K562 (cell line): ENCODE data around the gene PNP. TPM values are rescaled to one million over a fixed set of nuclear protein-coding genes. Genes with fewer than 3 reads are reported as not detected.

Source experiments
- ARID4B ChIP-seq: sonication (generic); formaldehyde crosslinking; IDR thresholded peaks from 2 replicates; pipeline ENCODE4 v1.8.0; 2022; ENCODE audit warnings: mild to moderate bottlenecking, missing genetic modification reagents
- CBX1 ChIP-seq: sonication (generic); IDR thresholded peaks from 2 replicates; pipeline ENCODE4 v1.6.1; 2016; ENCODE audit warnings: antibody characterized with exemption, low read depth, mild to moderate bottlenecking
- CSDE1 ChIP-seq, 2 experiments: fragments of 450-650 bp; IDR thresholded peaks; 2 replicates each; pipeline ENCODE4 v1.6.1; 2016; ENCODE audit warnings: mild to moderate bottlenecking in 1 of 2
- HINFP ChIP-seq: fragments of 450-650 bp; conservative IDR thresholded peaks from 2 replicates; pipeline ENCODE4 v1.6.1; 2016; ENCODE audit warnings: missing genetic modification characterization, low read depth, mild to moderate bottlenecking, control low read depth, missing compliant biosample characterization
- KAT7 ChIP-seq: sonication (generic); formaldehyde crosslinking; IDR thresholded peaks from 2 replicates; pipeline ENCODE4 v1.8.0; 2022; ENCODE audit warnings: missing genetic modification reagents, mild to moderate bottlenecking, borderline replicate concordance
- KHSRP ChIP-seq: fragments of 450-650 bp; IDR thresholded peaks from 2 replicates; pipeline ENCODE4 v1.6.1; 2017
- KLF13 ChIP-seq: fragments of 450-650 bp; IDR thresholded peaks from 2 replicates; pipeline ENCODE4 v1.6.1; 2016; ENCODE audit warnings: missing genetic modification characterization, low read depth, mild to moderate bottlenecking, missing compliant biosample characterization, moderate library complexity, borderline replicate concordance
- L3MBTL2 ChIP-seq: fragments of 450-650 bp; IDR thresholded peaks from 2 replicates; pipeline ENCODE4 v1.6.1; 2016; ENCODE audit warnings: mild to moderate bottlenecking, moderate library complexity
- MYNN ChIP-seq, 2 experiments: sonication (generic); formaldehyde crosslinking in 1 of 2; IDR thresholded peaks; 2 replicates each; pipeline versions ENCODE4 v1.5.0 to v1.6.1; 2016 to 2020; ENCODE audit warnings: antibody characterized with exemption in 1 of 2, missing genetic modification reagents in 1 of 2
- NFXL1 ChIP-seq: fragments of 450-650 bp; formaldehyde crosslinking; IDR thresholded peaks from 2 replicates; pipeline ENCODE4 v1.4.0; 2021; ENCODE audit warnings: mild to moderate bottlenecking
- POLR2B ChIP-seq: fragments of 450-650 bp; IDR thresholded peaks from 2 replicates; pipeline ENCODE4 v1.6.1; 2018; ENCODE audit warnings: low read depth; ENCODE audit not compliant: partially characterized antibody
- POLR2G ChIP-seq: fragments of 200-400 bp; formaldehyde crosslinking; IDR thresholded peaks from 2 replicates; pipeline ENCODE4 v1.6.1; 2017; ENCODE audit warnings: low read depth, mild to moderate bottlenecking, antibody characterized with exemption, low read length, moderate library complexity
- SMARCA4 ChIP-seq: fragments of 450-650 bp; IDR thresholded peaks from 2 replicates; pipeline ENCODE4 v1.6.1; 2016
- TAF1 ChIP-seq: IDR thresholded peaks from 2 replicates; pipeline ENCODE4 v1.6.1; 2011; ENCODE audit warnings: mild to moderate bottlenecking, low read length, moderate library complexity; ENCODE audit not compliant: insufficient read depth, control insufficient read depth, severe bottlenecking; ENCODE audit errors: extremely low read depth
- TEAD4 ChIP-seq, 2 experiments: sonication (generic) in 1 of 2; formaldehyde crosslinking in 1 of 2; IDR thresholded peaks; 2 replicates each; pipeline versions ENCODE4 v1.6.1 to v1.8.0; 2012 to 2022; ENCODE audit warnings: borderline replicate concordance in 1 of 2, inconsistent platforms in 1 of 2, low read length in 1 of 2, mild to moderate bottlenecking in 1 of 2, missing genetic modification reagents in 1 of 2
- XRCC5 ChIP-seq: fragments of 200-400 bp; formaldehyde crosslinking; IDR thresholded peaks from 2 replicates; pipeline ENCODE4 v1.6.1; 2017; ENCODE audit warnings: low read depth, mild to moderate bottlenecking, low read length
- ZEB2 ChIP-seq: fragments of 450-650 bp; IDR thresholded peaks from 2 replicates; pipeline ENCODE4 v1.6.1; 2016
- ZFX ChIP-seq: sonication (generic); formaldehyde crosslinking; IDR thresholded peaks from 2 replicates; pipeline ENCODE4 v1.8.0; 2022; ENCODE audit warnings: mild to moderate bottlenecking, missing genetic modification reagents, moderate library complexity
- ZNF740 ChIP-seq, 3 experiments: fragments of 200-800 bp in 1 of 3; sonication (Bioruptor generic) in 1 of 3; sonication (generic) in 1 of 3; formaldehyde crosslinking in 1 of 3; IDR thresholded peaks; 2 replicates each; pipeline versions ENCODE4 v1.6.1 to v1.8.0; 2016 to 2022; ENCODE audit warnings: mild to moderate bottlenecking in 2 of 3, missing compliant biosample characterization in 2 of 3, missing genetic modification characterization in 2 of 3, missing genetic modification reagents in 1 of 3
- ZSCAN29 ChIP-seq: fragments of 450-650 bp; IDR thresholded peaks from 2 replicates; pipeline ENCODE4 v1.6.1; 2017
- polyA plus RNA-seq, 8 experiments: library from polyadenylated mRNA; depleted of rRNA in 4 of 8; stranded (reverse) in 5 of 8; unstranded in 3 of 8; fragments of >200 nt; fragmentation: Nextera tagmentation in 2 of 8; fragmentation: Illumina TruSeq in 1 of 8; extraction: Ambion mirVana in 2 of 8; extraction: Trizol in 1 of 8; gene quantifications; 2 replicates each; pipeline versions ENCODE4 v1.2.1 to v1.2.3, GENCODE V29; 2011 to 2014; ENCODE audit warnings: inconsistent platforms in 1 of 8, missing spikeins in 1 of 8
- total RNA-seq, 7 experiments: library from RNA; depleted of rRNA in 6 of 7; stranded (reverse); fragments of >200 nt in 6 of 7; fragmentation: Illumina TruSeq in 2 of 7; extraction: Trizol in 2 of 7; gene quantifications; 2 replicates each; pipeline versions ENCODE4 v1.2.1 to v1.2.3, GENCODE V29; 2011 to 2021; ENCODE audit warnings: low replicate concordance in 1 of 7

Gene PNP
- total and polyA plus RNA-seq, 9 of the 15 experiments (the other 6 are each of a cell fraction or from before 2014, with no cell fraction given): 92.5 to 288 (median 137) TPM

GRCh38 chr14:20469242-20469889 is at the start of gene PNP (continued):
- TF ChIP-seq SMARCA4 (peak; percentile 15; the same call in 1 of the 2 replicates), XRCC5 (0 out of 2 replicates have a peak, but pooled peaks have one; percentile 26), ARID4B (CRISPR knock-in tag) (peak; percentile 79), TAF1 (peak; percentile 91), POLR2B (peak; percentile 96), ZEB2 (0 out of 2 replicates have a peak, but pooled peaks have one; percentile 50), ZNF740 (CRISPR knock-in tag; IDR thresholded peaks at IDR 0.05) (0 out of 2 replicates have a peak, but pooled peaks have one; percentile 59), ZNF740 (tag; IDR thresholded peaks at IDR 0.05) (no peak), ZFX (CRISPR knock-in tag) (peak; percentile 80), CBX1 (peak; percentile 87; the same call in 1 of the 2 replicates), CSDE1 (IDR thresholded peaks at IDR 0.05) (peak in 1 of 2 experiments; percentile 80; a peak in 2 of 4 replicates), ZSCAN29 (0 out of 2 replicates have a peak, but pooled peaks have one; percentile 56), TEAD4 (IDR thresholded peaks at IDR 0.05; ENCODE audit: low read length) (no peak), TEAD4 (CRISPR knock-in tag; IDR thresholded peaks at IDR 0.05; ENCODE audit: borderline replicate concordance) (no peak), POLR2G (peak; percentile 100), KLF13 (no peak), KHSRP (no peak), L3MBTL2 (peak; percentile 37; the same call in 1 of the 2 replicates), KAT7 (peak; percentile 93; the same call in 1 of the 2 replicates), NFXL1 (CRISPR knock-in tag) (no peak), MYNN (IDR thresholded peaks at IDR 0.05) (0 out of 2 replicates have a peak, but pooled peaks have one; percentile 18), MYNN (CRISPR knock-in tag; IDR thresholded peaks at IDR 0.05) (no peak), HINFP (no peak)
